Stimulated activated CD4-positive, alpha-beta T cell treated with anti-CD3 and anti-CD28 coated beads, Interleukin-15, amount 100 ng/mL, for 48 hours (primary cell): ENCODE data around the gene KCNH4.
"Not testable (repeated sequence)": the region's sequence is repeated elsewhere in the genome, so short reads cannot be mapped to it uniquely, and the experiment has no call there.

Experiments
- DNase-seq, 2 donors: peaks; one replicate each; pipeline ENCODE4 v3.0.0-alpha.2; 2020; ENCODE audit warnings: low read depth in 2 of 2

The KCNH4 gene

GRCh38 chr17:42180922-42181850 lies at the start of gene KCNH4:
Gene KCNH4 (minus strand): TSS chr17:42181142. CDS start chr17:42180945, 197 bp downstream.
- DNase-seq = peak; percentile 85 to 89

GRCh38 chr17:42230225-42230624 lies 49.3 kb upstream of the KCNH4 start:
- DNase-seq = no peak

GRCh38 chr17:42227849-42228700 lies 47.1 kb upstream of the KCNH4 start:
- no peak for DNase-seq

- DNase-seq = no peak
Measured at GRCh38 chr17:42225646-42226045, 44.7 kb upstream of the KCNH4 start.

- no peak for DNase-seq
Measured at GRCh38 chr17:42224651-42225050, 43.7 kb upstream of the KCNH4 start.

GRCh38 chr17:42221886-42222745 lies 41.2 kb upstream of the KCNH4 start:
- DNase-seq = peak; percentile 22 to 40

- DNase-seq = not testable (repeated sequence)
Measured at GRCh38 chr17:42219280-42219679, 38.3 kb upstream of the KCNH4 start.

GRCh38 chr17:42214156-42214555 lies 33.2 kb upstream of the KCNH4 start:
- no peak for DNase-seq

- DNase-seq = no peak
Measured at GRCh38 chr17:42212382-42212781, 31.4 kb upstream of the KCNH4 start.

GRCh38 chr17:42211921-42212341 lies 31.0 kb upstream of the KCNH4 start:
- DNase-seq = not testable (repeated sequence)

- DNase-seq = no peak
Measured at GRCh38 chr17:42210046-42210445, 29.1 kb upstream of the KCNH4 start.

- not testable (repeated sequence) for DNase-seq
Measured at GRCh38 chr17:42206153-42206612, 25.2 kb upstream of the KCNH4 start.

- DNase-seq = no peak
Measured at GRCh38 chr17:42203354-42203753, 22.4 kb upstream of the KCNH4 start.

- no peak for DNase-seq
Measured at GRCh38 chr17:42202696-42203095, 21.8 kb upstream of the KCNH4 start.

- no peak for DNase-seq
Measured at GRCh38 chr17:42202159-42202558, 21.2 kb upstream of the KCNH4 start.

- no peak for DNase-seq
Measured at GRCh38 chr17:42201458-42201772, 20.5 kb upstream of the KCNH4 start.

GRCh38 chr17:42200706-42201457 lies 19.9 kb upstream of the KCNH4 start:
- no peak for DNase-seq

- DNase-seq = no peak
Measured at GRCh38 chr17:42199416-42200011, 18.6 kb upstream of the KCNH4 start.

- no peak for DNase-seq
Measured at GRCh38 chr17:42198897-42199296, 18.0 kb upstream of the KCNH4 start.

- no peak for DNase-seq
Measured at GRCh38 chr17:42197564-42198156, 16.7 kb upstream of the KCNH4 start.
